Stimulated activated CD8-positive, alpha-beta memory T cell treated with anti-CD3 and anti-CD28 coated beads, Interleukin-7, amount 100 ng/mL, for 4 hours (primary cell): ENCODE data around the gene ATG4D.

ENCODE experiments used
- DNase-seq, 2 donors: peaks; one replicate each; pipeline ENCODE4 v3.0.0-alpha.2; 2020; ENCODE audit warnings: low read depth in 2 of 2

Gene ATG4D

GRCh38 chr19:10543420-10544241, at the start of gene ATG4D:
Gene ATG4D (plus strand): TSS chr19:10543904. CDS start chr19:10544091, 187 bp downstream.
- peak; percentile 34 to 67 for DNase-seq

- no peak for DNase-seq
Measured at GRCh38 chr19:10497371-10497770, 46.3 kb upstream of the ATG4D start.

- no peak for DNase-seq
Measured at GRCh38 chr19:10499550-10500246, 44.0 kb upstream of the ATG4D start.

GRCh38 chr19:10500247-10500592, 43.5 kb upstream of the ATG4D start:
- no peak for DNase-seq

GRCh38 chr19:10501971-10502523, 41.7 kb upstream of the ATG4D start:
- DNase-seq = peak in 1 of 2 donors; percentile 34

GRCh38 chr19:10502524-10503001, 41.1 kb upstream of the ATG4D start:
- DNase-seq = peak; percentile 78 to 88

- no peak for DNase-seq
Measured at GRCh38 chr19:10503002-10503789, 40.5 kb upstream of the ATG4D start, which contains the start of gene KEAP1. Gene KEAP1 (minus strand): TSS chr19:10503356. CDS start chr19:10500033, 3,323 bp downstream.

- DNase-seq = peak; percentile 64 to 67
Measured at GRCh38 chr19:10505583-10506229, 38.0 kb upstream of the ATG4D start.

GRCh38 chr19:10508036-10508435, 35.7 kb upstream of the ATG4D start:
- no peak for DNase-seq

GRCh38 chr19:10508707-10509106, 35.0 kb upstream of the ATG4D start:
- no peak for DNase-seq

- peak in 1 of 2 donors; percentile 36 for DNase-seq
Measured at GRCh38 chr19:10510301-10510802, 33.4 kb upstream of the ATG4D start.

- DNase-seq = no peak
Measured at GRCh38 chr19:10513223-10513622, 30.5 kb upstream of the ATG4D start.

- peak in 1 of 2 donors; percentile 40 for DNase-seq
Measured at GRCh38 chr19:10514211-10515145, 29.2 kb upstream of the ATG4D start.

- peak in 1 of 2 donors; percentile 39 for DNase-seq
Measured at GRCh38 chr19:10516064-10516385, 27.7 kb upstream of the ATG4D start.

GRCh38 chr19:10516671-10517286, 26.9 kb upstream of the ATG4D start:
- no peak for DNase-seq

GRCh38 chr19:10517361-10517759, 26.3 kb upstream of the ATG4D start, which contains the start of gene S1PR5:
Gene S1PR5 (minus strand): TSS chr19:10517447. CDS start chr19:10515011, 2,436 bp downstream.
- DNase-seq = peak in 1 of 2 donors; percentile 39

GRCh38 chr19:10517760-10518443, 25.8 kb upstream of the ATG4D start:
- peak in 1 of 2 donors; percentile 47 for DNase-seq

GRCh38 chr19:10518444-10519361, 25.0 kb upstream of the ATG4D start:
- DNase-seq = no peak
